Lung (tissue), 12 donors: ENCODE measurements around the gene GRHL1. TPM values are rescaled to one million over a fixed set of nuclear protein-coding genes. Genes with fewer than 3 reads are reported as not detected.

Source experiments
- ATAC-seq: fragments of 200-7000 bp; cut with Tn5 transposase; one replicate; pipeline ENCODE4 v1.9.1; 2020; ENCODE audit warnings: moderate number of reproducible peaks; ENCODE audit not compliant: insufficient read depth, low FRiP score
- DNase-seq, 3 donors: peaks; one replicate each; pipeline ENCODE4 v3.0.0-alpha.2; 2013 to 2017
- H3K27ac ChIP-seq, 2 donors: one replicate each; pipeline ENCODE4 v1.5.1; 2013; ENCODE audit warnings: mild to moderate bottlenecking in 2 of 2, moderate library complexity in 2 of 2, control low read depth in 1 of 2, inconsistent platforms in 1 of 2, low read depth in 1 of 2, low read length in 1 of 2
- H3K27me3 ChIP-seq, 3 donors: one replicate each; pipeline ENCODE4 v1.5.1; 2013; ENCODE audit warnings: low read length in 2 of 3; ENCODE audit not compliant: control insufficient read depth in 3 of 3, insufficient read depth in 3 of 3
- H3K36me3 ChIP-seq, 4 donors: one replicate each; pipeline ENCODE4 v1.5.1; 2013; ENCODE audit warnings: low read length in 4 of 4, mild to moderate bottlenecking in 1 of 4, moderate library complexity in 1 of 4; ENCODE audit not compliant: control insufficient read depth in 4 of 4, insufficient read depth in 4 of 4
- H3K4me1 ChIP-seq, 5 donors: one replicate each; pipeline ENCODE4 v1.5.1; 2013; ENCODE audit warnings: low read length in 5 of 5, mild to moderate bottlenecking in 2 of 5, moderate library complexity in 1 of 5; ENCODE audit not compliant: control insufficient read depth in 5 of 5, insufficient read depth in 5 of 5
- H3K4me3 ChIP-seq: one replicate; pipeline ENCODE4 v1.5.1; 2013; ENCODE audit warnings: mild to moderate bottlenecking, control low read depth, moderate library complexity
- H3K9ac ChIP-seq, 2 donors: one replicate each; pipeline ENCODE4 v1.5.1; 2013; ENCODE audit warnings: low read length in 2 of 2, control low read depth in 1 of 2; ENCODE audit not compliant: insufficient read depth in 1 of 2
- H3K9me3 ChIP-seq, 4 donors: one replicate each; pipeline ENCODE4 v1.5.1; 2013; ENCODE audit warnings: low read length in 3 of 4, mild to moderate bottlenecking in 1 of 4, moderate library complexity in 1 of 4; ENCODE audit not compliant: control insufficient read depth in 4 of 4, insufficient read depth in 3 of 4
- CTCF ChIP-seq: IDR thresholded peaks from 2 replicates; pipeline ENCODE4 v1.5.1; 2012; ENCODE audit warnings: mild to moderate bottlenecking; ENCODE audit errors: control extremely low read depth, extremely low read depth
- WGBS, 2 donors: extraction: QIAGEN DNeasy Blood & Tissue Kit; methylation state at CpG; one replicate each; pipeline ENCODE4 v1.1.7; 2013; 5-methylcytosine and 5-hydroxymethylcytosine counted together
- polyA plus RNA-seq, 2 donors: library from polyadenylated mRNA; stranded (reverse); fragments of 200-250 nt; gene quantifications; one replicate each; pipeline ENCODE4 v1.2.1, GENCODE V29; 2013
- total RNA-seq, 2 donors: library from RNA; depleted of rRNA in 1 of 2; stranded (reverse); fragments of >200 nt in 1 of 2; gene quantifications; one replicate each; pipeline ENCODE4 v1.2.1, GENCODE V29; 2014 to 2021
- donor health status: control.
- donor health status: control.
- donor health status: Bipolar disorder and iron deficiency.
- donor health status: healthy.
- donor health status: DM: yes; HTN: yes; CAD: no.

Gene GRHL1
- total and polyA plus RNA-seq, 4 donors: 1.8 to 13.6 (median 5.6) TPM

GRCh38 chr2:9937258-9937657, 14.2 kb upstream of the GRHL1 start:
- Histone ChIP-seq H3K4me3 (no peak overlapping the region), H3K9ac (no peak overlapping the region), H3K36me3 (peaks cover 0 to 9% (median 8%) of the 10 kb centered on the region in 4 donors), H3K27me3 (no peaks in the 10 kb centered on the region), H3K9me3 (no peaks in the 10 kb centered on the region), H3K4me1 (peaks cover 0 to 7% (median 0%) of the 10 kb centered on the region in 5 donors), H3K27ac (no peak overlapping the region)
- 91 to 94% methylated on average over 4 of the region's 4 CpGs for WGBS, 2 donors
- no peak for TF ChIP-seq CTCF
- no peak for DNase-seq
- ATAC-seq: no peak

DNA sequence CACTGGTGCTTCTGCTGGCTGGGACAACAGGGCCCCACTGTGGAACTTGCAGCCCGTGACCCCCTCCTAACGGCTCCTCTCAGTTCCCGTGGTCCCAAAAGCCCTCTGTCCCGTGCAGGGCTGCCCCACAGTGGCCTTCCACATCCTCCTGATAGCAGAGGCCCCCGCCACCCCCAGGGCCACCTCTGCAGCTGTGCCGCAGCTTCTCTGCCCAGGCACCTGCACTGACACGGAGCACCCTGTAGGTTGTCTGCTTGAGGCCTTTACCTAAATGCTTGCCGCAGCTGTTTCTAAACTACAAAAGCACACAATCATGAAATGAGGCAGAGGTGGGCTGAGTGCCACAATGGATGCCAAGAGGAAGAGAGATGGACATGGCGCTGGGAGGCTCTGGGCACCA, 13.5 kb upstream of the GRHL1 start:
- Histone ChIP-seq H3K4me3 (no peak overlapping the region), H3K9me3 (no peaks in the 10 kb centered on the region), H3K36me3 (peaks cover 0 to 9% (median 6%) of the 10 kb centered on the region in 4 donors), H3K4me1 (peaks cover 0 to 7% (median 0%) of the 10 kb centered on the region in 5 donors), H3K27me3 (no peaks in the 10 kb centered on the region), H3K9ac (no peak overlapping the region), H3K27ac (no peak overlapping the region)
- DNase-seq (no peak), ATAC-seq (no peak)
- no peak for TF ChIP-seq CTCF
- 80 to 92% methylated on average over 9 of the region's 9 CpGs for WGBS, 2 donors

DNA sequence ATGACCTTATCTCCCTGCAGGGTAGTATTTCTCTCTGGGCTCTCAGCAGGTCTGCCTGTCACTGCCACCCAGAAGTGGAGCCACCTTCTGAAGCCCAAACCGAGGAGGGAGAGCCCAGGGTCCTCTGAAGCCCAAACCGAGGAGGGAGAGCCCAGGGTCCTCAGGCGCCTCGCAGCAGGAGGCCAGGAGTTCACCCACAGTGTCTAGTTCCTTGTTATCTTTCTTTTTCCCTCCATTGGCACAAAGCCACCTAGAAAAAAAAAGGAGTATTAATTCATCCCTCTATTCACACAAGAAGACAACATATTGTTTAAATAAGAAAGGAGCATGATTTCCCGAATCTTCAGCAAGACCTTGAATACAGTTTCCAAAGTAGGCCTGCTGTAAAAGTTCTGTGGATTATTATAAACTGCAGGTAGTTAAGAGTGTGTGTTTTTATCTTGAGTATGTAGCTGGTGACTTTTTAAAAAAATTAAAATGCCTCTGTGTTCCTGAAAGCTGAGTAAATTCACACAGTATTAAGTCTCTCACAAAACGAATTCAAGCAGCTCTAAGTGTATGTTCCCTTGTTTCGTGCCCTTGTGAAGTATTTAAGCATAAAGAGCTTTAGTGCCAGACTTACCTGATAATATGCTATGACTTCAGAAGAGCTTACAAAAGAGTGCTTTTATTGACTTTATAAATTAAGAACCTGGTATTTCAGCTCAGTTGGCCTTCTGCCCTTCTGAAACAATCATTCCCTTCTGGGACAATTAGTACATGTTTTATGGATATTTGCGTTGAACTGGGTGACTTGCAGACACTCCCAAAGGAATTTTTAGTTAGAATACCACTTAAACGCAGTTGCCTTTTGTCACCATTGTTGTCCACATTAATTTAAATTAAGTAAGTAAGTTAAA, 11.7 kb upstream of the GRHL1 start:
- no peak overlapping the region for H3K9ac ChIP-seq
- H3K4me3 ChIP-seq: no peak overlapping the region
- no peak overlapping the region for H3K27ac ChIP-seq
- TF ChIP-seq CTCF: no peak
- H3K36me3 ChIP-seq: peaks cover 0 to 4% (median 4%) of the 10 kb centered on the region in 4 donors
- no peaks in the 10 kb centered on the region for H3K9me3 ChIP-seq
- ATAC-seq (peak; percentile 56), DNase-seq (peak in 2 of 3 donors; percentile 67 to 79)
- WGBS, 2 donors: 49 to 68% methylated on average over 9 of the region's 9 CpGs
- H3K27me3 ChIP-seq: peaks cover 0 to 2% (median 0%) of the 10 kb centered on the region in 3 donors
- peaks cover 0 to 7% (median 0%) of the 10 kb centered on the region in 5 donors for H3K4me1 ChIP-seq
